Effector CD4-positive, alpha-beta T cell (primary cell): ENCODE measurements around the gene RAPGEF6.
"Not testable (repeated sequence)": the region's sequence is repeated elsewhere in the genome, so short reads cannot be mapped to it uniquely, and the experiment has no call there.

Experiments
- DNase-seq: peaks from one replicate; pipeline ENCODE4 v3.0.0-alpha.2; 2020

RAPGEF6 gene

DNA sequence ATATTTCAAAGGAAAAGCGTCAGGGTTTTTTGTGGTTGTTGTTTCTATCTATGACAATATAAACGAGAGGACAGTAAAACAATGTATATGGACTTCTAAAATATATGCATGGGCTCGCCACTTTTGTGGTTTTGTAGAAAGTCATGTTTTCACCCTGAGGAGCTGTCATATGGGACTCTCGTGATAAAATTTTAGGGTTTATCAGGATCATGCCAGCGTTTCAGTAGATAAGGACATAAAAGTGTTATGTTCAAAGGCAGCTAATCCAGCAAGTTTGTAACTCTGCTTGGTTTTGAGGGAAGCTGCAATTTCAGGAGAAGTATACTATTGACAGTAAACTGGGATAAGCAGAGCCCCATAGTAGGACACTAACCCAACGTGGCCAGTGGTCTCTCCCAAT, 250.9 kb downstream of the RAPGEF6 start:
- no peak for DNase-seq

DNA sequence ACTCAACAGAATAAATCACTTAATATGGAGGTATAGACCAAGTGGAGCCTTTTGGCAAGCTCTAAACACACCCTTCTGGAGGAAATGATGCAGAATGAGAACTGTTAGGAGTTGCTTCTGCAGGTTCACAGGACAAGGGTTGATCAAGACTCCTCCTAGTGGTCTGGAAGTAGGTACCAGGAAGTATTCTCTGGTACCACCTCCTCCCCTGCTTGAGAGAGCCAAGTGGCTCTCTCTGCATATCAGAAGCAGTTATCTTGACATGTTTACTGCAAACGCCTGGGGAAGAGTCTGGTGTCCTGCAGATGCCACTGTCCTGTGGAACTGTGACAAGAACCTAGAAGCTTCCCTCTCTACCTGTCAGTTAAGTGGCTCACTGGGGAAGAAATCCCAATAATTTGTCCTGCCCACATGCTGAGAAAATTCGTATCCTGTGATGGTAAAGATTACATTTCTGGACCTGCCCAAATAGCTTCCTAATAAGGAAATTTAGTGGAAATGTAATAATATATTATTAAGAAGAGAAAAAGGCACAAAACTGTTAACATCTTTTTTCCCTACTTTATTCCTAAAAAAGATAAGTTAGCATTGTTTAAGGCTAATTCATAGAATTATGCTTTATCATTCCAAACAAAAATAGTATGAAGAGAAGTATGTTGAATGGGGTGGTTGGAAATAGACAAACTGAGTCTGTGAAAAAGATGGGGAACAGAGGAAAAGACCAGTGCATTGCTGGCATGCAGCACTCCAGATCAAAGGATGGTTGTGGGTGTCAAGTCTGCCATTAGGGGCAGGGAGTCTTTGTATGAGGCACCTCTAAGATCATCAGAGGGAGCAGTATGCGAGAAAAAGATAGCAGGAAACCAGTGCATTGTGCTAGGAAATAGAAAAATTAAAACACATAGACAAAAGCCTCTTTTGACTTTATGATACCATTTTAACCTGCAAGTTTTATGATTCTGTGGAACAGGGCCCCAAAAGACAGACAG, 252.3 kb downstream of the RAPGEF6 start:
- peak; percentile 31 for DNase-seq

DNA sequence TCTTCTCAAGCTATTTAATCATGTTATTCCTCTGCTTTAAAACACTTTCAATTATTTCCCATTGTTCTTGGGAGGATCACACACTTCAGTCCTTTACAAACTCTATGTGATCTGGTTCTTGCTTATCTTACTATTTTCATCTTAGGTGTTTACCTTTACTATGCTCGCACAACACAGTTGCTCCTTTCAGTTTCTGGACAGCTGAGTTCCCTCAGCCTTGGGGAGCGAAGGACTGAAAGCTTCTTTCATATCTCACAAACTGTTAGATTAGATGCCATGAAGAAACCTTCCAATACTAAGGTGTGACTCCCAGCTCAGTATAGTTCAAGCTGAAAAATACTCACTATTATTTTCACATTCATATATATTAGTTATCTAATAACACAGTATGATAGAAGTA, 253.3 kb downstream of the RAPGEF6 start:
- no peak for DNase-seq

DNA sequence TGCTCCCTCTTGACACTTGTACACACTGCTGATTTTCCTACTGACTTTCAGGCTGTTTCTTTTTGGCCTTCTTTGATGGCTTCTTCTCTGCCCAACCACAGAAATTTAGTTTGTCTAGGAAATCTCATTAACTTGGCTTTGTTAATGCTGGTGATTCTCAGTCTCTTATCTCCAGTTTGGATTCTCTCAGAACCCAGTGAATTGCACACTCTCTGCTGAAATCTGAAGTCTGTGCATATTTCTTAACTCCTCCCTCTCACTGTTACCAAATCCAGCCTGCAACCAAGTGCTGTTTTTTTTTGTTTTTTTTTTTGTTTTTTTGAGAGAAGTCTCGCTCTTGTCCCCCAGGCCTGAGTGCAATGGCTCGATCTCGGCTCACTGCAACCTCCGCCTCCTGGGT, 254.0 kb downstream of the RAPGEF6 start:
- no peak for DNase-seq

DNA sequence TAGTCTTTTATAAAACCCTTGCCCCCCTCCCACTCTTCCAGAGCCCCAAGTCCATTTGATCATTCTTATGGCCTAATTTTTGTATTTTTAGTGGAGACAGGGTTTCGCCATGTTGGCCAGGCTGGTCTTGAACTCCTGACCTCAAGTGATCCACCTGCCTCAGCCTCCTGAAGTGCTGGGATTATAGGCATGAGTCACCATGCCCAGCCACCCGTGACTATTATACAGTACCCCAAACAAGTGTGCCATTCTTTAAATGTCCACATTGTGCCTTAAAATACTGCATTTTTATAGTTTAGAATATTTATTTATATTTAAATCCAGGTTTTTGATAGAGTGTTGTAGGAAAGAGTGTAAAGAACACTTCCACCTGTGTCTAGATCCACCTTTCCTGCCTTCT, 254.8 kb downstream of the RAPGEF6 start:
- DNase-seq, result not testable (repeated sequence)

DNA sequence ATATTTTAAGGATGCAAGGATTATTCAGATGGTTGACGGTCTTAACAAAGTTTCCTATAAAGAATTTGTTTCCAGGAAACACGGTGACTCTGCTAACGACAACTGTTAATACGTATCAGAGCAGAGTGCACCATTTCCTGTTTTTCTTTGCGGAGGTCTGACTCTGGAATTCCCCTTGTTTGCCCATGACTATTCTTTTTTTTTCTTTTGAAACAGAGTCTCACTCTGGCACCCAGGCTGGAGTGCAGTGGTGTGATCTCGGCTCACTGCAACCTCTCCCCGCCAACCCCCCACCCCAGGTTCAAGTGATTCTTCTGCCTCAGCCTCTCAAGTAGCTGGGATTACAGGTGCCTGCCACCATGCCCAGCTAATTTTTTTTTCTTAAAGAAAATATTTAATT, 255.3 kb downstream of the RAPGEF6 start:
- peak; percentile 64 for DNase-seq

DNA sequence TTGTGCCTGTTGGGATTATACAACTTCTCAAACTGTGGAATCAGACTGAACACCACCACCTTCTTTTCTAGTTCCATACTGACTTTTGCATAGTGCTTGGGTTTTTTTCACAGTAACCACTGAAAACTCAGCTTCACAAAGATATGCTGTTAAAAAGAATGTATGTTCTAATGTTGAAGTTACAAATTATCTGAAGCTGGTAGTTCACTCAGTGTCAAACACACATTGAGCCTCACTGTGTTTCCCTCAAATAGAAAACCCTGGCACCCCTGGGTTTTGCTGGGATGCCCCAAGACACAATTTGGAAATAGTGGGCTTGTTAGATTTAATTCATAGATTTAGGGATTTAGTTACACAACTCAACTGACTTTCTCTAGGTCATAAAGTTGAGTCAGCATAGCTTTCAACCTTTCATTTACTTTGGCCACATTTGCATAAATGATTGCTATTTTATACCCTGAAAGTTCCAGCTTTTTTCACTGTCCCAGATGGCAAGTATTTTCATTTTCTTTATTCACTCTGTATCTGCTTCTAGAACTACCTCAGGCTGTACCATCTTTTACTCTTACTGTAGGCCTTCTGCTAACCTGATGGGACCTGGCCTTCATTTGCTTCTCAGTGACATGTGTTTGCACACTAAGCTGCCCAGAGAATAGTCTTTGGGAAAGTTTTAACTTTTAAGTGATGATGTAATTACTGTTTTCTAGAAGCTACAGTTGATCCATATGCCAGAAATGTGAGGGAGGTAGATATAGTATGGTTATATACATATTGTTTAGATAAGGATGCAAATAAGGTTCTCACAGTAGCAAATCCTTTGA, 256.1 kb downstream of the RAPGEF6 start:
- no peak for DNase-seq

DNA sequence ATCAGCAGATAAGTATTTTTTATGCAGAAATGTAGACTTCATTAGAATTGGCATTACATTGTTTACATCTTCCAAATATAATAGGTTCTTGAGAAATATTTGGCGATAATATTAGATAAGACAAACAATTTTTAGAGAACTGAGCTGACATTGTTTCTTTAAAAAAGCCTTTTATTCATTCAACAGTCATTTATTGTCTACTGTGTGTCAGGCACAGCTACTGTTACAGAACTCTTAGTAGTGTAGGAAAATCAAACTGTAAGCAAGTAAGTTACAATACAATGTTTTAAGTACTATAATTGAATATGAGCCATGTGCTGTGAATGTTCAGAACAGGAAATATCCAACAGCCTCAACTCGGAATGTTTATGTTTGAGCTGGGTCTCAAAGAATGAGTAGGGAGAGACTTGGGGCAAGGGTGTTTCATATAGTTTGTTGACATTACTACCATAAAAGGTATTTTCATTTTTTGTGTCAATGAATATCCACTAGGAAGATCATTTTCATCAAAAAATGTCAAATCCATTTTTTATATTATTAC, 257.2 kb downstream of the RAPGEF6 start:
- DNase-seq, result no peak

DNA sequence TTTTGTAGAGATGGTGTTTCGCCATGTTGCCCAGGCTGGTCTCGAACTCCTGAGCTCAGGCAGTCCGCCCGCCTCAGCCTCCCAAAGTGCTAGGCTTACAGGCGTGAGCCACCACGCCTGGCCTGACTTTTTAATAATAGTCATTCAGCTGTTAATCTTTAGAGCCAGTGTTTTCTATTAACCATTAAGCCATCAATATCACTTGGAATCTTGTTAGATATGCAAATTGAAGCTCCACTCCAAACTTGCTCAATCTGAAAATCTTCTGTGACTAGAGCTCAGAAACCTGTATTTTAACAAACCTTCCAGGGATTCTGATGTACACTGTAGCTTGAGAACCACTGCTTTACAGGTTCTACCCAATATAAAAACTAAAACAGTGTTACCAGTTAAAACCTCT, 257.7 kb downstream of the RAPGEF6 start:
- no peak for DNase-seq

DNA sequence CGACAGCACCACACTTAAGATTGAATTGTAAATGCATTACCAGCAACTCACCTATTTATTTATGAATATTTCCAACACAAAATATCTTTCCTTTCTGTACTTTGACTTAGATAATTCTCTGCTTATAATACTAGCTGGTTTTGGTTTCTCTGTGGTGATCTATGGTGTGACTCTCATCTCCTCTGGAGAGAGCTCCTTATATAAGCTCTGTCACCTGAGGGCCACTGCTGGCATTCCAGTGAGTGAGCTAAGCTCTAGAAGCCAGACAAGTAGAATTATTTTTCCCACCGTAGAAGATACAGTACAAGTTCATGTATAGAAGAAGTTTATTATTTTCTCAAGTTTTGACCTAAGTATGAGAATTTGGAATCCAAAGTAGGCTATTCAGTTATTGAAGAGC, 259.7 kb downstream of the RAPGEF6 start:
- DNase-seq, result no peak
